AG10803 (cell line): ENCODE data around the gene CPT1C.
A peak's percentile ranks its signal among the peaks of the same experiment; 100 is the strongest.

Experiments
- DNase-seq: peaks from one replicate; pipeline ENCODE4 v3.0.0; 2010; ENCODE audit warnings: low read depth
- H3K4me3 ChIP-seq: 2 replicates; pipeline ENCODE4 v1.5.1; 2011; ENCODE audit warnings: mild to moderate bottlenecking, low read length, control low read depth
- TF ChIP-seq, protein P1 (sequence below): conservative IDR thresholded peaks from 2 replicates; pipeline ENCODE4 v1.5.1; 2011; ENCODE audit warnings: mild to moderate bottlenecking, low read length, control low read depth, inconsistent platforms

The CPT1C gene

DNA sequence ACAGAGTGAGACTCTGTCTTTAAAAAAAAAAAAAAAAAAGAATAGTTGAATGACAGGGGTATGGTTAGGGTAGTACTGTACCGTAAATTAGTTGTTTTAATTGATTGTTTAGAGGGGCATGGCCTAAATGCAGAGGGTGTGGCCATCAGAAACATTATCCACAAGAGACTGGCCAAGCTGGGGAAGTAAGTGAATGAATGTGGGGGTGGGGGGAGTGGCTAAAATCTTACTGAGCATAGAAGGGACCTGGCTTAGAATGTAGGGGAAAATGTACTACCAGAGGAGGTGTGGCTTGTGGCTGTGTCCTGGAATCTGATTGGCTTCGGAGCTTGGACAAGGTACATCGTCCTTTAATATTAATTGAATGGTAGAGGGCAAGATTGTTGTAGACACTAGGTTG is 21.4 kb upstream of the CPT1C start:
- no peak overlapping the region for H3K4me3 ChIP-seq
- TF ChIP-seq, protein P1, sequence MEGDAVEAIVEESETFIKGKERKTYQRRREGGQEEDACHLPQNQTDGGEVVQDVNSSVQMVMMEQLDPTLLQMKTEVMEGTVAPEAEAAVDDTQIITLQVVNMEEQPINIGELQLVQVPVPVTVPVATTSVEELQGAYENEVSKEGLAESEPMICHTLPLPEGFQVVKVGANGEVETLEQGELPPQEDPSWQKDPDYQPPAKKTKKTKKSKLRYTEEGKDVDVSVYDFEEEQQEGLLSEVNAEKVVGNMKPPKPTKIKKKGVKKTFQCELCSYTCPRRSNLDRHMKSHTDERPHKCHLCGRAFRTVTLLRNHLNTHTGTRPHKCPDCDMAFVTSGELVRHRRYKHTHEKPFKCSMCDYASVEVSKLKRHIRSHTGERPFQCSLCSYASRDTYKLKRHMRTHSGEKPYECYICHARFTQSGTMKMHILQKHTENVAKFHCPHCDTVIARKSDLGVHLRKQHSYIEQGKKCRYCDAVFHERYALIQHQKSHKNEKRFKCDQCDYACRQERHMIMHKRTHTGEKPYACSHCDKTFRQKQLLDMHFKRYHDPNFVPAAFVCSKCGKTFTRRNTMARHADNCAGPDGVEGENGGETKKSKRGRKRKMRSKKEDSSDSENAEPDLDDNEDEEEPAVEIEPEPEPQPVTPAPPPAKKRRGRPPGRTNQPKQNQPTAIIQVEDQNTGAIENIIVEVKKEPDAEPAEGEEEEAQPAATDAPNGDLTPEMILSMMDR, result no peak
- DNase-seq, result no peak

DNA sequence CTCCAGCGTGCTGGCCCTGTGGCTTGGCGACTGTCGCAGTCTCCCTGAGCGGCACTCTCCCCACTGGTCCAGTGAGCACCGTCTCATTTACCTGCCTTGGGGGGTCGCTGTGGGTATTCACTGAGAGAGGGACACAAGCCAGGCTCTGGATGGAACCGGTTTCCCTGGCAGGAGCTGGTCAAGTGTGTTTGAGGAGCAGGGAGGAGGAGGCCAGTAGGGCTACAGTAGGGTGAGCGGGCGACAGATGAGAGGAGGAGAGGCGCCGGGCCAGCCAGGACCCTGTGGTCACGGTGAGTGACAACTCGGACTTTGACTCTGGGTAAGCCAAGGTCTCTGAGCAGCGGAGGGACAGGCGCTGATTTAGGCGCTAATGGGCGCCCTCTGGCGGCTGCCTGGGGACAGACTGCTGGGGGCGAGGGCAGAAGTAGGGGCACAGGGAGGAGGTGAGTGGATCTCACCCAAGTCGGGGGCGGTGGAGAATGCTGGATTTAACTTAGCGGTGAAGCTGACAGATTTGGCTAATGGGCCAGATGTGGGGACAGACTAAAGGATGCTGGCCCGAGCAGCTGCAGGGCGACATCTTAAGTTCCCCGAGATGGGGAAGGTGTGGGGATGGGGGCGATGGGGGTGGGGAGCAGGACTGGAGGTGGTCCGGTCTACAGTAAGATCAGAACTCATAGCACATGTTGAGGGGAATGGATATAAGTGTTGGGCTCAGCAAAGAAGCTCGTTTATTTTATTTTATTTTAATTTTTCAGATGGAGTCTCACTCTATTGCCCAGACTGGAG is 18.6 kb upstream of the CPT1C start:
- no peak overlapping the region for H3K4me3 ChIP-seq
- peak; percentile 56 for DNase-seq
- TF ChIP-seq, protein P1, result peak; percentile 91

DNA sequence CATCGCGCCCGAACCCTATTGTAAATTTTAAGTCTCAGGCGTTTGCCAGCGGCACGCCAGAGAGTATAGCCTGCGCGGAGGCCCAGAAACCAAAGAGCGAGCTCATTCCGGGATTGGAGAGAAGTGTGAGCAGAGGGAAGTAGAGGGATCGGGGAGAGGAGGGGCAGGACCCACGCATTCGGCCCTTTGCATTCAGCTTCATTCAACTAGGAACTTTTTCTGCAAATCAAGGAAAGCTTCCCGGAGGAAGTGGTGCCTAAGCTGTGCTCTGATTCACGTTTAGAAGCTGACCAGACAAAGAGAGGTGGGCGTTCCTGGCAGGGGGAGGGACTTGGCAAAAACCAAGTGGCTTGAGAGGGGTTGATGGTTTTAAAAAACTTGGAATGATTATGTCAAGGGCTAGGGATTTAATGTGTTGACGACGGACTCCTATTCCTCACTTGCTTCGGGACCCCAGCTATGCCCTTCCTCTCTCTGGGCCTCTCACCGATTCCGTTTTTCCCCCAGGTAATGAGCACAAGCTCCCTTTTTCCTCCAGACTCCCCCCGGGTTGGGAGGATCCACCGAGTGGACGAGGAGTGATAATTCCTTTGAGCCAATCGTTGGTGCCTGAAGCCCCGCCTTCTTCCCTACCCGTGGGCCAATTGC is 14.7 kb upstream of the CPT1C start:
- DNase-seq, result peak; percentile 95
- H3K4me3 ChIP-seq, result peak overlapping the region; percentile 63
- TF ChIP-seq, protein P1, result no peak

DNA sequence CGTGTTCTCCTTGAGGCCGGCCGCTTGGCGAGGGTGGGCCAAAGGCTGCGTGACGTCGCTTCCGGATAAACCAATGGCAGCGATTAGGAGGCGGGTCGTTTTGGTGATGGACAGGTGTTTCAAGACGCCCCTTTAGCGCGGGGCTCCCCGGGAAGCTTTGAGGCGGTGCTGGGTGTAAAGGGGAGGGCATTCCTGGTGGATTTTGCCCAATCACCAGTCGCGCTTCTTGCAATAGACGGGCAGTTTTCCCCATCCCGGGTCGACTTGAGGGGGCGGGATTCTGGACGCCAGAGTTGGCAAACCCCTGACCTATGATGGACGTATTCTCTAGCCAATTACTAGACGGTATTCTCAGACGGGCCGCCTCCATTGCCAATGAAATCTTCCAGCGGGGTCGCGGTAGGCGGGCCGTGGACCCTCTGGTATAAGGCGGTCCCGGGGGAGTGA is 14.1 kb upstream of the CPT1C start:
- TF ChIP-seq, protein P1, result no peak
- peak; percentile 100 for DNase-seq
- peak overlapping the region; percentile 99 for H3K4me3 ChIP-seq

DNA sequence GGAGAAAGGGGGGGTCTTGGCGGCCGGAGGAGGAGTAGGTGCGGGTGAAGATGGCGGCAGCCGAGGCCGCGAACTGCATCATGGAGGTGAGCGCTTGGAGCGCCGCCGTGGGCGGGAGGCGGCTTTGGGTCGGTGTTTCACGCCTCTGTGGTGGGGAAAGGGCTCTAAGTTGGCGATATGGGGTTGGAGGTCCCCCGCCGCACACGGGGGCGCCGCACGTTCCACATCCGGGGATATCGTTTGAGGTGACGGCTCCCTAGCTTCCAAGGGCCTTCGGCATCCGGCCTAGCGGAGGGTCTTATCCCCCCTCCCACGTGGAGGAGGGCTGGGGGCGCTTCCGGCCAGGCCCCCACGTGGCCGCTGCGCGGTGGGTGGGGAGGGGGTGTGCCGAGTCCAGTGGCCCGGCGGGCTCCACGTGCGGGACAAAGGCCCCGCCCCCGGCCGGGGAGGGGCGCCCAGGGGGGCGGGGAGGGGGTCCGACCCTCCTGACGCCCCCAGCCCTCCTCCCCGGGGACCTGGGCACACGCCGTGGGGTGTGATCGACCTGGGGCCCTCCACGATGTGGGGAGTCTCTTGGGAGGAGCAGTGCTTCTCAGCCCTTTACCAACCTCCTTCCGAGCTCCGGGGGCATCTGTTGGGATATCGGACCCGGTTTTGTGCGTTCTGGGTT is 13.6 kb upstream of the CPT1C start, which contains the start of gene PRMT1:
TSS of gene PRMT1 (plus strand) at position 41 of the 670 bp plus-strand sequence. CDS start at position 51, 10 bp downstream.
- H3K4me3 ChIP-seq, result peak within 1 kb of the TSS; percentile 99
- no peak for DNase-seq
- TF ChIP-seq, protein P1, result no peak

DNA sequence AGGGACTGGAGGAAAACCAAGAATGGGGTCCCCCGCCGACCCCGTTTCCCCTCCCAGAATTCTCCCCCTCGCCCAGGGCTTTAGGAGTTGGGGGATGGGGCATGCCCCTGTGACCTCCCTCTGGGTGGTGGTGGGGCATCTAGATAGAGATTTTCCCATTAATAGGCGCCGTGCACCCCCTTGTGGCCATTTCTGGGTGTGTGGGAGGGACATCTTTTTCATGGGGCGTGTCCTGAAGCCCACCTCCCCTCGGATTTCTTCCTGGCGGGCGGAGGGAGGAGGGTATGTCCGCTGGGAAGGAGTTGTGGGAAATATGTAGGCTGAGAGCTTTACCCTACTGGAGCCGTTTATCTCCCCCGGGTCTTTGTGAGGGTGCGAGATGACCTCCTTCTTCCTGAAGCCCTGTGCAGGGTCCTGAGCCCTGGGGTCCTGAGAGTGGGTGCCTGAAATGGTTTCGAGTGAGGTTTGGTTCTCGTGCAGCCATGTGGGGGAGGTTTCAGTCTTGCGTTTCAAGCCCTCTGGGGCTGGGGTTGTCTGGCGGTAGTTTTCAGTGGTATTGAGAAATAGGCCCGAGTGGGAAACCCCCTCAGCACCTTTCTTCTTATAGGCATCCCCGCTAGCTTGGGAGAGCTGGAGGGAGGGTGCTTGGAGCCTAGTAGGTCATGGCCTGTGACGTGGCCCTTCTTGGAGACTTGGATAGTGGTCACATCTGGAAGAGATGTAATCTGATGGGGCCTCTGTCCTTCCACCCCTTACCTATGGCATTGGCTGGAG is 12.8 kb upstream of the CPT1C start:
- TF ChIP-seq, protein P1, result peak; percentile 58
- H3K4me3 ChIP-seq, result peak overlapping the region; percentile 99
- peak; percentile 49 for DNase-seq
